ENCODE results near the gene CHSY1.

The CHSY1 gene

GRCh38 chr15:101198031-101198575 is 53.7 kb downstream of the CHSY1 start:
- TF ChIP-seq GATA3 (IDR thresholded peaks at IDR 0.05; ENCODE audit: low read depth, low read length) (no peak), GATA2 (IDR thresholded peaks at IDR 0.05; ENCODE audit: low read depth, low read length) (no peak)

DNA sequence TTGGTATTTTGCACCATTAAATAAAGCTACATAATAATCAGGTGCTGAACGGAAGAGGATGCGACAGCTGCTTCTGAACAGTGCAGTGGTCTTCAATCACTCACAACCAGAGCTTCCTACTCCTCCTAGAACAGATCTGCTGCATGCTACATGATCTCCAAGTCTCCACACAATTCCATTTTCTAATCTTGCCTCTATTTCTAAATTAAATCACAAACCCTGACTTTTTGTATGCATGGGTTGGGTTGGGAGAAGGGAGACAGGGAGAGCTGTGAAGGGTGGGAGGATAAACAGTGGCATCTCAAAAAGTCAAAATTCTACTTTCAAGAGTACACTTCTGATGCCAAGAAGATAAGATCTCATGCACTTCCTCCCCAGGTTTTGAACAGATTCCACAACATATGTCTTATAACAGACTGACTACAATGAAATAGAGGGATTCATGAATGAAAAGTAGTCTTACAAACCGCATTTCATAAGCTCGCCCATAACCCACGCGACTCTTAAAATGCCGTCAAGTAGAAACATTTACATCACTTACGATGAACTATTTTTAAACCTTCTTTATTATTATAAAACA is 57.2 kb downstream of the CHSY1 start:
- TF ChIP-seq GATA2 (IDR thresholded peaks at IDR 0.05; ENCODE audit: low read depth, low read length) (peak; percentile 40; the same call in 1 of the 2 replicates), GATA3 (IDR thresholded peaks at IDR 0.05; ENCODE audit: low read depth, low read length) (0 out of 2 replicates have a peak, but pooled peaks have one; percentile 20)

DNA sequence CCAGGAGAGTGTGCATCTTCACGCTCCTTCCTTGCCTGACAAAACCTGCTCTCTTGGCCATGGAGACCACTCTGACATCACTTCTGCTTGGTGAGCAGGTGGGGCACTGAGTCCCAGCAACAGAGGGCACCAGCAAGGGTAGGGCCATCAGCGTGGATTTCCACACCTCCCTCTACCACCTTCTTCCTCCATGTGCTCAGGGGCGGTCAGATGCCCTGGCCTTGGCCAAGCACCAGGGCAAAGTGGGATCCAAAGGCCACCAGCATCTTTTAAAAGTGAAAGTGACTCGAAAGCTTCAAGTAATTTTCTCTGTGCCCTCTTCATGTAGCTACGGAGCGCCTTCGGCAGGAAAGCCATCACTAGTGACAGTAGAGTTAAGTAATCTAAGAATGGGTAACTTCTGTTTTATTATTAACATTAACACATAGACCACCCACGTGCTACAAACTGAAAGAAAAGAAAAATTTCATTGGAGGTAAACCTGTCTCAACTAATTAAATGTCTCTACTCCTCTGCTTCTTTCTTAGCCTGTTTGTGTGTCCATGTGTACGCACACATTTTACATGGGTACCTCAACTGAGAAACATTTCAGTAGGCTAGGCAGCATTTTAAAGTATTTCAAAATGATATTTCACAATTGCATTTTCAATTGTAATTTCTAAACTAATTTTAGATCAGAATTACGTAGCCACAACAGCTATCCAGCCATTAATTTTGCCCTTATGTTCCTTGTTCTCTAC is 57.9 kb downstream of the CHSY1 start:
- TF ChIP-seq GATA3 (IDR thresholded peaks at IDR 0.05; ENCODE audit: low read depth, low read length) (no peak), GATA2 (IDR thresholded peaks at IDR 0.05; ENCODE audit: low read depth, low read length) (no peak)

GRCh38 chr15:101193120-101193644 is 58.7 kb downstream of the CHSY1 start:
- TF ChIP-seq GATA2 (IDR thresholded peaks at IDR 0.05; ENCODE audit: low read depth, low read length) (no peak), GATA3 (IDR thresholded peaks at IDR 0.05; ENCODE audit: low read depth, low read length) (no peak)

DNA sequence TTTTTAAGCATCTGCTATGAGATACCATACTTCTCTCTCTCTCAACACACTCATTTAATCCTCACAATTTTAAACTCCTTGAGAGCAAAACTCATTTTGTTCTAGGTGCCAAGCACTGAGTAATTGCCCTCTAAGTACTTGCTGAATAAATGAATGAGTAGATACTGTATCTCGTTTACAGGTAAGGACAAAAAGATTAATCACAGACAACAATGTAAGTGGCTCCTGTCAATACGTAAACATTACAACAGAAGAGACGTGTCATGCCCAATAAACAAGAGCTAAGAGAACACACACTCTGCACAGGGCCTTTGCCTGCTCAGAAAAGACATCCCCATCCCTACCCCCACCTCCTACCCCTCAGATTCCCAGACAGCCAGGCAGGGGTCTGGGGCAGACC is 59.8 kb downstream of the CHSY1 start:
- no peak for TF ChIP-seq GATA3 (IDR thresholded peaks at IDR 0.05; ENCODE audit: low read depth, low read length)
- no peak for TF ChIP-seq GATA2 (IDR thresholded peaks at IDR 0.05; ENCODE audit: low read depth, low read length)

DNA sequence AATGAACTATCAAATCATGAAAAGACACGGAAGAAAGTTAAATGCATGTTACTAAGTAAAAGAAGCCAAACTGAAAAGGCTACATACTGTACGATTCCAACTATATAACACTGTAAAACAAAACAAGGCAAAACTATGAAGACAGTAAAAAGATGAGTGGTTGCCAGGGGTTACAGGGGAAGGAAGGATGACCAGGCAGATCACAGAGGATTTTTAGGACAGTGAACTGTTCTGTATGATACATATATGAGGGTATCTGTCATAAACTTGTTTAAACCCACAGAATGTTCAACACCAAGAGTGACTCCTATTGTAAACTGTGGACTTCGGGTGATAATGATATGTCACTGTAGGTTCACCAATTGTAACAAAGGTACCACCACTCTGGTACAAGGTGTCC is 60.6 kb downstream of the CHSY1 start:
- TF ChIP-seq GATA2 (IDR thresholded peaks at IDR 0.05; ENCODE audit: low read depth, low read length): no peak
- no peak for TF ChIP-seq GATA3 (IDR thresholded peaks at IDR 0.05; ENCODE audit: low read depth, low read length)

- TF ChIP-seq GATA2 (IDR thresholded peaks at IDR 0.05; ENCODE audit: low read depth, low read length) (no peak), GATA3 (IDR thresholded peaks at IDR 0.05; ENCODE audit: low read depth, low read length) (no peak)
Measured at GRCh38 chr15:101190092-101190595, 61.7 kb downstream of the CHSY1 start.

GRCh38 chr15:101189409-101190091 is 62.3 kb downstream of the CHSY1 start:
- TF ChIP-seq GATA2 (IDR thresholded peaks at IDR 0.05; ENCODE audit: low read depth, low read length) (no peak), GATA3 (IDR thresholded peaks at IDR 0.05; ENCODE audit: low read depth, low read length) (no peak)

GRCh38 chr15:101188637-101189408 is 63.0 kb downstream of the CHSY1 start:
- TF ChIP-seq GATA2 (IDR thresholded peaks at IDR 0.05; ENCODE audit: low read depth, low read length): no peak
- no peak for TF ChIP-seq GATA3 (IDR thresholded peaks at IDR 0.05; ENCODE audit: low read depth, low read length)

DNA sequence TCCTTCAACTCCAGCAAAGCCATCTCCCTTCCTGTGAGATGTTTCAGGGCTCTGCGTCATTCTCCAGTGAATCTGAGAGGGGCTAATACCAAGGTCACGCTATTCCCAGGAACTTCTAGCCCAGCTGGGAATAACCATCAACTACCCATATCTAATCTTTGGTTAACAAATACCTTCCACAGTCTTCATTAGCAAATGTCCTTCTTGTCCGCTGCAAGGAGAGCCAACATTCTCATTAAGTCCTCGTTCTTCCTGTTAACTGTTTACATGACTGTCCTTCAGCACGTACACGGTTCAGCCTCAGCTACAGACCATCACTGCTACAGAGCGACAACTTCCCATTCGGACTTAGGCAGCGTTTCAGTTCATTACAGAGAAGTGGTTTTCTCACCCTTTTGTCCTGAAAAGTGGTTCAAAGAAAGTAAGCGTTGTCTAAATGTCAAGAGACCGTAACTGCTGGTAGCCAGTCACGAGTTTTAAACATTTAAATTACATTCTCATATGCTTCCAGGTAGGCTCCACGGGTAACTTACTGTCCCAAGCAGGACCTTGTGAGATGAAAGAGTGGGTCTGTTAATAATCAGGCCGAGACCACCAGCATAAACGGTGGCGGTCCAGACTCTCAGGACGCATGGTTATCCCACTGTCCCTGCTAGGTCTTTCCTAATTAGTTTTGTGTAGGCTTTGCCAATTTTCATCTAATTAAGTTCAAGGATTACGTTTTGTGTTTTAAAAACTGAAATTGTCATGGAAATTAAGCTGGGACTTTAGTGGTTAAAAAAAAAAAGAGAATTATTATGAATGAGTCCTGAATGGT is 63.8 kb downstream of the CHSY1 start:
- TF ChIP-seq GATA2 (IDR thresholded peaks at IDR 0.05; ENCODE audit: low read depth, low read length) (no peak), GATA3 (IDR thresholded peaks at IDR 0.05; ENCODE audit: low read depth, low read length) (no peak)

DNA sequence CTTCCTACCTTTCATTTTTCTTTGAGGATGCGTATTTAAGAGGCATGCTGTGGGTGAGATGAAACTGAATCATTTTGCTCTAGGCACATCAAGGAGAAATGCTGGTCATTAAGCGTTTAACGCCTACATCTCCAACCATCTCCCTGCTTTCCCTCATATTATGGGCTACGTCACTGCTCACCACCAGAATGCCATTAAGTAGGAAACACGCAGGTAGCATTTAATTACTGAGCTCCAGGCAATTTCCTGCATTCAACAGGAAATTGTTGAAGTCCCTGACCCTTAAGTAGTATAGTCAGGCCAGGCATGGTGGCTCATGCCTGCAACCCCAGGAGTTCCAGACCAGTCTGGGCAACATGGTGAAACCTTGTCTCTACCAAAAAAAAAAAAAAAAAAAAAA is 66.1 kb downstream of the CHSY1 start:
- no peak for TF ChIP-seq GATA3 (IDR thresholded peaks at IDR 0.05; ENCODE audit: low read depth, low read length)

DNA sequence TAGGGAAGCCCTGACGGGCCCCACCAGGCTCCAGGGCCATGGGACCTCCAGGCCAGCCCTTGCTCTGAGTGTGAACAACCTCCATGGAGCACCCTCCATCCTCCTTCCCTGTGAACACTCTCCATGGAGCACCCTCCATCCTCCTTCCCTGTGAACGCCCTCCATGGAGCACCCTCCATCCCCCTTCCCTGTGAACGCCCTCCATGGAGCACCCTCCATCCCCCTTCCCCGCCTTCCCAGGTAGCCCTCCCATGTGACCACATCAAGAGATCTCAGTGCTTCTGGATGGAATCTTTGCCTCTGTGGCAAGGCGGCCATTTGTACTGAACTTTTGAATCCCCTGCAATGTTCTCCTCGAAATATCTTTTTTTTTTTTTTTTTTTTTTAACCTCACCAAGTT is 66.5 kb downstream of the CHSY1 start:
- TF ChIP-seq GATA3 (IDR thresholded peaks at IDR 0.05; ENCODE audit: low read depth, low read length) (no peak), GATA2 (IDR thresholded peaks at IDR 0.05; ENCODE audit: low read depth, low read length) (no peak)

- TF ChIP-seq GATA2 (IDR thresholded peaks at IDR 0.05; ENCODE audit: low read depth, low read length) (no peak), GATA3 (IDR thresholded peaks at IDR 0.05; ENCODE audit: low read depth, low read length) (no peak)
Measured at GRCh38 chr15:101184830-101185229, 67.0 kb downstream of the CHSY1 start.

Measured in SH-SY5Y (cell line).